ENCODE data around the gene STAT6.
A peak's percentile ranks its signal among the peaks of the same experiment; 100 is the strongest.

Gene STAT6

DNA sequence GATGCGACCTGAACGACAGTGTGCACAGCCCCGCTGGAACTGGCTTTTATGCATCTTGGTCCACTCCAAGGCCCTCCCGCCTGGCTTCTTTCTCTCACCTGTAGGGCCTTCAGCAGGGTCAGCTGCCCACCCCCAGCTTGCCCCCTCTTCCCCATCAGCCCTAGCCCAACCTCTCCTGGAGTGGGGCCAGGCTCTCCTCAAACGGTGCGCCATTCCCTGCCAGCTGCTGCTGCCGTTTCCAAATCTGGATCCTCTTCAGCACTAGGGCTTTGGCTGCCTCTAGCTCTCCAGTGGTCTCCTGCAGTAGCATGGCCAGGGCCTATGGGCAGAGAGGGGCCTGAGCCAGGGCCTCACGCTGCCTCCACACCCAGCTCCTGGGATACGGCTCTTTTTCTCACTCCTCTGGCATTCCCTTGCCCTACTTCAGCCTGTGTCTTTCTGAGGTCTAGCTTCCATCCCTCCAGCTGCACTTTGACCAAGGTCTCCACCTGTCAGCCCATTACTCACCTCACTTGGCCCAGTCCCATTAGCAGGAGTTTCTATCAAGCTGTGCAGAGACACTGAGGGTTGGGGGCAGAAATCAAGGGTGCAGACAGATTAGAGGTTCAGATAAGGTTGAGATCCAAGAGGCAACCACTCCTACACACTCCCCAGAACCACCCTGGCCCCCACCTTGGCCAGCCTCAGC lies 5.0 kb downstream of the STAT6 start:
- Histone ChIP-seq H3K4me1 (peaks cover 0 to 29% (median 24%) of the 10 kb centered on the region in 4 donors), H3K4me3 (no peak overlapping the region), H3K27ac (no peak overlapping the region), H3K36me3 (peaks cover 52 to 72% (median 65%) of the 10 kb centered on the region in 3 donors), H3K9me3 (no peaks in the 10 kb centered on the region), H3K27me3 (no peaks in the 10 kb centered on the region)
- TF ChIP-seq, protein P1, sequence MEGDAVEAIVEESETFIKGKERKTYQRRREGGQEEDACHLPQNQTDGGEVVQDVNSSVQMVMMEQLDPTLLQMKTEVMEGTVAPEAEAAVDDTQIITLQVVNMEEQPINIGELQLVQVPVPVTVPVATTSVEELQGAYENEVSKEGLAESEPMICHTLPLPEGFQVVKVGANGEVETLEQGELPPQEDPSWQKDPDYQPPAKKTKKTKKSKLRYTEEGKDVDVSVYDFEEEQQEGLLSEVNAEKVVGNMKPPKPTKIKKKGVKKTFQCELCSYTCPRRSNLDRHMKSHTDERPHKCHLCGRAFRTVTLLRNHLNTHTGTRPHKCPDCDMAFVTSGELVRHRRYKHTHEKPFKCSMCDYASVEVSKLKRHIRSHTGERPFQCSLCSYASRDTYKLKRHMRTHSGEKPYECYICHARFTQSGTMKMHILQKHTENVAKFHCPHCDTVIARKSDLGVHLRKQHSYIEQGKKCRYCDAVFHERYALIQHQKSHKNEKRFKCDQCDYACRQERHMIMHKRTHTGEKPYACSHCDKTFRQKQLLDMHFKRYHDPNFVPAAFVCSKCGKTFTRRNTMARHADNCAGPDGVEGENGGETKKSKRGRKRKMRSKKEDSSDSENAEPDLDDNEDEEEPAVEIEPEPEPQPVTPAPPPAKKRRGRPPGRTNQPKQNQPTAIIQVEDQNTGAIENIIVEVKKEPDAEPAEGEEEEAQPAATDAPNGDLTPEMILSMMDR (IDR thresholded peaks at IDR 0.05), result no peak
- no peak for DNase-seq
- intact Hi-C loops (cut with DNase I; ENCODE audit: low total_unique reads), result no loop called here

DNA sequence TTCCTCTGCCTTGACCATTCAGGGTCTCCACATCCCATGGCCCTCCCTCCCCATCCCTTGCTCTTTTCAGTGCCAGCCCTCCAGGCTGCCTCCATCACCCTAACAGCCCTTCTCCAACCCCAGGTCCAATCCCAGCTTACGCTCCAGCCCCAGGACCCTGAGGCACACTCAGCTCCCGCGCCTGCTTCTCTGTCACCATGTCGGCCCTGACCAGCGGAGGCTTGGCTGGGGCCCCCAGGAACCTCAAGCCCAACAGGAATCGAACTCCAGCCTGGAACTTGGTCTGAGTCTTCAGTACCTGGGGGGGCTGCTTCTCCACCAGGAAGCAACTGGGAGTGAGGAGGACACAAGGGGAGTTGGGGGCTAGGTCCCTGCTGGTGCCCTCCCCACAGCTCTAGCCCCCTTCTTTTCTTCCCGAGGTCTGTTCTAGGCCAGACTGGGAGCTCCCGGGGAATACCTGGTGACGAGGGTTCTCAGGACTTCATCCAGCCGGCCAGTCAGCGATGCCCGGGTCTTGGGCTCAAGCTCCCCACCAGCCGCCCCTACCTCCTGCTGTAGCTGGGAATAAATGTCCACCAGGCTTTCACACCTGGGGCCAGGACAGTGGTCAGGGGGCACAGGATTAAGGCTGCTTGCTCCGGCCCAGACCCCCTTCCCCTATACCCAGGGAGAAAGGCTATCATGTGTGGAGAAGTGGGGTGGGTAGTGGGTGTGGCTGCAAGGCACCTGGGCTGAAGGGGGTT lies 6.0 kb downstream of the STAT6 start:
- Histone ChIP-seq H3K36me3 (peaks cover 55 to 80% (median 67%) of the 10 kb centered on the region in 3 donors), H3K27ac (no peak overlapping the region), H3K4me1 (peaks cover 0 to 29% (median 24%) of the 10 kb centered on the region in 4 donors), H3K4me3 (no peak overlapping the region), H3K27me3 (no peaks in the 10 kb centered on the region), H3K9me3 (no peaks in the 10 kb centered on the region)
- intact Hi-C loops (cut with DNase I; ENCODE audit: low total_unique reads), result no loop called here
- DNase-seq, result no peak
- TF ChIP-seq, protein P1 (IDR thresholded peaks at IDR 0.05), result no peak

DNA sequence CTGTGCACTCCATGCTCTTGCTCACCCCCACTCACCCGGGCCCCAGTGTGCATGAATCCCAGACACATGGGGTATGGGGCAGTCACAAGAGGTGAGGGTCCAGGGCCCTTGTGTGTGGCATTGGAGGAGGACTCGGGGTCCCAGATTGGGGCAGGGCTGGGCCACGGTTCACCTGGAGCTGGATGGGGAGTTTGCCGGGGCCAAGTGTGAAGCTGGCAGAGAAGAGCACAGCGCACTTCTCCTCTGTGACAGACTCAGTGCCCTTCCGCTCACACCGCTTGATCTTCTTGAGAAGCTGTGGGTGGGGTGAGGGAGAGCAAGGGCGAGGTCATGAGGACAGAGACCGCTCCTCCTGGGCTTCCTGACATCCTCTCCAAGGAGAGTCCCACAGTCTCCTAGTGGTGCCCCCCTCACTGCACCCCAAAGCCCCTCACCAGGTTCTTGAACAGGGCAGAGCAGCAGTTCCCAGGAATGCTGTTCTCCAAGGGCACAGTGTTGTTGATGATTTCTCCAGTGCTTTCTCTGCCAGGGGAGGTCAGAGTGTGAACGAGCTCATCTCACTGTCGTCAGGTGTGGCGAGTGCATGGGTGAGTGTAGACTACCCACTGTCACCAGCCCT lies 6.8 kb downstream of the STAT6 start:
- Histone ChIP-seq H3K36me3 (peaks cover 63 to 87% (median 75%) of the 10 kb centered on the region in 3 donors), H3K9me3 (no peaks in the 10 kb centered on the region), H3K27me3 (no peaks in the 10 kb centered on the region), H3K4me1 (peaks cover 0 to 22% (median 17%) of the 10 kb centered on the region in 4 donors), H3K27ac (peak overlapping the region in 1 of 2 donors; percentile 2), H3K4me3 (no peak overlapping the region)
- no peak for DNase-seq
- TF ChIP-seq, protein P1 (IDR thresholded peaks at IDR 0.05), result no peak
- intact Hi-C loops (cut with DNase I; ENCODE audit: low total_unique reads), result no loop called here

DNA sequence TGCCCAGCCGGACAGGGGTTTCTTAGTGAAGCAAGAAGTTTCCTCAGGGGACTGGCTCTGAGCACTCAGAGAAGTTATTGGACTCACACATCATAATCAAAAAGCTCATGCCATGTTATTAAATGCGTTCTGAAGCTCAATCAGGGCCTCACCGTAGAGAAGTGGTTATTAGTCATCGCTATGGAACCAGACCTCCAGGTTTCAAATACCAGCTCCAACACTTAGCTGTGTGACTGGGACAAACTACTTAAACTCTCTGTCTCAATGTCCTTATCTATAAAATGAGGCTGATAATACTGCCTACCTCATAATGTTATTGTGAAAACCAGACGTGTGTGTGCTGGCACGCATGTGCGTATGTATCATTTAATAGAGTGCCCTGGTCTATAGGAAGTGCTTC lies 7.3 kb downstream of the STAT6 start:
- Histone ChIP-seq H3K9me3 (no peaks in the 10 kb centered on the region), H3K27me3 (no peaks in the 10 kb centered on the region), H3K27ac (peak overlapping the region in 1 of 2 donors; percentile 2), H3K4me1 (peaks cover 0 to 17% (median 12%) of the 10 kb centered on the region in 4 donors), H3K4me3 (no peak overlapping the region), H3K36me3 (peaks cover 69 to 93% (median 80%) of the 10 kb centered on the region in 3 donors)
- intact Hi-C loops (cut with DNase I; ENCODE audit: low total_unique reads), result no loop called here
- TF ChIP-seq, protein P1 (IDR thresholded peaks at IDR 0.05), result no peak
- no peak for DNase-seq

DNA sequence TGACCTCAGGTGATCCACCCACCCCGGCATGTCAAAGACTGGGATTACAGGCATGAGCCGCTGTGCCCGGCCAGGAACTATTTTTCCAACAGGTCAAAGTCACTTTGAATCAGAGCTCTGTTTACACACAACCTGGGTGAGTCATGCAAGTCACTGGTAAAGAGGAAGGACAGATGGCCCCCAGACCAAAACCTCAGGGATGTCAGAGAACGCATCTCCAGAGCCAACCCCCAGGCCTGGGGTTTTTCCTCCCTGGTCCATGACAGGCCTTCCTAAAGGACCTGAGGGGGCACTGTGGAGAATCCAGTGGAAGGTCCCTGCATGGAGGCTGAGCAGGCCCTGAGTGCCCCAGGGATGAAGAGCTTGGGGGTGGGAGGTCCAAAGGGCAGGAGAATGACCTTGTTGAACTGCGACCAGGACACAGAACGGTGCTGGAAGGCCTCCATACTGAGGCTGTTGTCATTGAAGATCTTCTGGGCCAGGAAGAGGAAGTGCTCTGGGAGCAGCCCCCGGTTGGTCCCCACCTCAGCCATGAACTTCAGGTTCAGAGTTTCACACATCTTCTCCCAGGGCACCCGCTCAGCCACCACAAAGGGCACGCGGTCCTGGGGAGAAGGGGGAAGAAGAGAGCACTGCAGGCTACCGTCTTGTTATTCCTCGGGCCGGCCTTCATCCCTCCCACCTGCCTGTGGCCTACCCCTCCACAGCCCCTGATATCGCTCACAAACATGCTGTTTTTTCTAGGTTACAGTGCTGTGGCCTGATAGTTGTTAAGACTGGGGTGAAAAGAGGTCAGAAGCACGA lies 9.1 kb downstream of the STAT6 start:
- Histone ChIP-seq H3K9me3 (no peaks in the 10 kb centered on the region), H3K4me1 (no peaks in the 10 kb centered on the region), H3K27me3 (no peaks in the 10 kb centered on the region), H3K36me3 (peaks cover 71 to 96% (median 85%) of the 10 kb centered on the region in 3 donors), H3K4me3 (no peak overlapping the region), H3K27ac (no peak overlapping the region)
- TF ChIP-seq, protein P1 (IDR thresholded peaks at IDR 0.05), result no peak
- no peak for DNase-seq
- intact Hi-C loops (cut with DNase I; ENCODE audit: low total_unique reads), result no loop called here

Data from tibial artery (tissue), 4 donors.